WTC11 (cell line): Measurements from ENCODE around the gene FAM234A. TPM values are rescaled to one million over a fixed set of nuclear protein-coding genes. Genes with fewer than 3 reads are reported as not detected.

Experiments
- ATAC-seq: fragments of 200-7000 bp; cut with Tn5 transposase; 2 replicates; pipeline ENCODE4 v1.10.0; 2021; ENCODE audit warnings: mild to moderate bottlenecking, moderate library complexity
- CTCF ChIA-PET: fragments of 300-600 bp; sonication (Branson Sonifier 250); formaldehyde crosslinking; loops from one replicate; lab custom pipeline; 2021; ENCODE audit warnings: antibody characterized with exemption; lab: Charles Lee
- POLR2A ChIA-PET: fragments of 350-600 bp; sonication (Branson Sonifier 250); formaldehyde crosslinking; loops from one replicate; lab custom pipeline; 2021; ENCODE audit warnings: antibody characterized with exemption; lab: Charles Lee
- DNase-seq: peaks from one replicate; pipeline ENCODE4 v3.0.0; 2021; ENCODE audit warnings: low spot score
- H3K27ac Mint-ChIP-seq: 2 replicates; pipeline ENCODE4 v1.8.0; 2021; ENCODE audit warnings: mixed read lengths
- H3K27me3 Mint-ChIP-seq: 2 replicates; pipeline ENCODE4 v1.8.0; 2021; ENCODE audit warnings: low read depth, mild to moderate bottlenecking, moderate library complexity, mixed read lengths
- H3K36me3 Mint-ChIP-seq: 2 replicates; pipeline ENCODE4 v1.8.0; 2021; ENCODE audit warnings: mixed read lengths
- H3K4me1 Mint-ChIP-seq: 2 replicates; pipeline ENCODE4 v1.8.0; 2022; ENCODE audit warnings: mixed read lengths
- H3K4me3 Mint-ChIP-seq: 2 replicates; pipeline ENCODE4 v1.8.0; 2021; ENCODE audit warnings: mild to moderate bottlenecking, moderate library complexity, mixed read lengths
- H3K9me3 Mint-ChIP-seq: 2 replicates; pipeline ENCODE4 v1.8.0; 2021; ENCODE audit warnings: mixed read lengths
- ATF1 ChIP-seq: sonication (generic); formaldehyde crosslinking; IDR thresholded peaks from 2 replicates; pipeline ENCODE4 v1.8.1; 2023; ENCODE audit warnings: mild to moderate bottlenecking, moderate library complexity, missing genetic modification reagents
- CBFB ChIP-seq: sonication (generic); formaldehyde crosslinking; IDR thresholded peaks from 2 replicates; pipeline ENCODE4 v1.8.1; 2022; ENCODE audit warnings: mild to moderate bottlenecking, low read depth, missing genetic modification reagents
- CDX4 ChIP-seq: fragments of 250-450 bp; sonication (Bioruptor Pico); IDR thresholded peaks from 2 replicates; pipeline ENCODE4 v1.9.0; 2021; ENCODE audit warnings: moderate library complexity, mild to moderate bottlenecking, inconsistent platforms, borderline replicate concordance
- CTCF ChIP-seq: fragments of 200-600 bp; IDR thresholded peaks from 2 replicates; pipeline ENCODE4 v1.8.0; 2022; ENCODE audit warnings: antibody characterized with exemption
- E2F4 ChIP-seq: sonication (generic); formaldehyde crosslinking; IDR thresholded peaks from 2 replicates; pipeline ENCODE4 v1.8.1; 2022; ENCODE audit warnings: low read depth, mild to moderate bottlenecking, moderate library complexity, missing genetic modification reagents, borderline replicate concordance
- E2F5 ChIP-seq: sonication (generic); formaldehyde crosslinking; IDR thresholded peaks from 2 replicates; pipeline ENCODE4 v1.8.1; 2022; ENCODE audit warnings: mild to moderate bottlenecking, moderate library complexity, missing genetic modification reagents
- FOXJ3 ChIP-seq: sonication (generic); formaldehyde crosslinking; IDR thresholded peaks from 2 replicates; pipeline ENCODE4 v1.9.0; 2021; ENCODE audit warnings: missing genetic modification reagents, mild to moderate bottlenecking, borderline replicate concordance
- FOXP1 ChIP-seq: sonication (generic); formaldehyde crosslinking; IDR thresholded peaks from 2 replicates; pipeline ENCODE4 v1.8.0; 2022; ENCODE audit warnings: missing genetic modification reagents, mild to moderate bottlenecking, moderate library complexity, borderline replicate concordance
- GABPB1 ChIP-seq: sonication (generic); formaldehyde crosslinking; IDR thresholded peaks from 2 replicates; pipeline ENCODE4 v1.8.1; 2023; ENCODE audit warnings: mild to moderate bottlenecking, missing genetic modification reagents
- HMGXB4 ChIP-seq: sonication (generic); formaldehyde crosslinking; IDR thresholded peaks from 2 replicates; pipeline ENCODE4 v1.8.1; 2023; ENCODE audit warnings: mild to moderate bottlenecking, moderate library complexity, missing genetic modification reagents
- JUN ChIP-seq: sonication (generic); formaldehyde crosslinking; IDR thresholded peaks from 2 replicates; pipeline ENCODE4 v1.8.0; 2023; ENCODE audit warnings: mild to moderate bottlenecking, missing genetic modification reagents
- KAT7 ChIP-seq: sonication (generic); formaldehyde crosslinking; IDR thresholded peaks from 2 replicates; pipeline ENCODE4 v1.8.1; 2023; ENCODE audit warnings: missing genetic modification reagents, mild to moderate bottlenecking, borderline replicate concordance
- MYBL2 ChIP-seq: sonication (generic); formaldehyde crosslinking; IDR thresholded peaks from 2 replicates; pipeline ENCODE4 v1.8.1; 2023; ENCODE audit warnings: mild to moderate bottlenecking, moderate library complexity, missing genetic modification reagents
- NFE2L1 ChIP-seq: sonication (generic); formaldehyde crosslinking; IDR thresholded peaks from 2 replicates; pipeline ENCODE4 v1.8.1; 2023; ENCODE audit warnings: missing genetic modification reagents
- NR2C2 ChIP-seq: sonication (generic); formaldehyde crosslinking; IDR thresholded peaks from 2 replicates; pipeline ENCODE4 v1.8.0; 2022; ENCODE audit warnings: mild to moderate bottlenecking, missing genetic modification reagents
- NR3C1 ChIP-seq: sonication (generic); formaldehyde crosslinking; conservative IDR thresholded peaks from 2 replicates; pipeline ENCODE4 v1.8.1; 2023; ENCODE audit warnings: low read depth, mild to moderate bottlenecking, missing genetic modification reagents
- PREB ChIP-seq: sonication (generic); formaldehyde crosslinking; IDR thresholded peaks from 2 replicates; pipeline ENCODE4 v1.8.1; 2022; ENCODE audit warnings: mild to moderate bottlenecking, missing genetic modification reagents, moderate library complexity, borderline replicate concordance
- RORB ChIP-seq: fragments of 250-450 bp; sonication (Bioruptor Pico); IDR thresholded peaks from 2 replicates; pipeline ENCODE4 v1.9.0; 2021; ENCODE audit warnings: mild to moderate bottlenecking
- SMAD3 ChIP-seq: sonication (generic); formaldehyde crosslinking; IDR thresholded peaks from 2 replicates; pipeline ENCODE4 v1.8.0; 2022; ENCODE audit warnings: missing genetic modification reagents, mild to moderate bottlenecking, borderline replicate concordance
- TCF7 ChIP-seq: sonication (generic); formaldehyde crosslinking; IDR thresholded peaks from 2 replicates; pipeline ENCODE4 v1.8.0; 2022; ENCODE audit warnings: mild to moderate bottlenecking, low read depth, missing genetic modification reagents, moderate library complexity
- TEAD1 ChIP-seq: sonication (generic); formaldehyde crosslinking; IDR thresholded peaks from 2 replicates; pipeline ENCODE4 v1.8.0; 2022; ENCODE audit warnings: mild to moderate bottlenecking, missing genetic modification reagents
- ZBTB21 ChIP-seq: sonication (generic); formaldehyde crosslinking; IDR thresholded peaks from 2 replicates; pipeline ENCODE4 v1.8.1; 2023; ENCODE audit warnings: mild to moderate bottlenecking, missing genetic modification reagents, borderline replicate concordance
- ZNF121 ChIP-seq: sonication (generic); formaldehyde crosslinking; IDR thresholded peaks from 2 replicates; pipeline ENCODE4 v1.8.0; 2023; ENCODE audit warnings: missing genetic modification reagents
- ZNF281 ChIP-seq: sonication (generic); formaldehyde crosslinking; IDR thresholded peaks from 2 replicates; pipeline ENCODE4 v1.8.0; 2023; ENCODE audit warnings: mild to moderate bottlenecking, missing genetic modification reagents
- ZNF317 ChIP-seq: sonication (generic); formaldehyde crosslinking; IDR thresholded peaks from 2 replicates; pipeline ENCODE4 v1.8.1; 2023; ENCODE audit warnings: low read depth, mild to moderate bottlenecking, moderate library complexity, missing genetic modification reagents, borderline replicate concordance
- ZNF671 ChIP-seq: fragments of 250-450 bp; sonication (Bioruptor Pico); IDR thresholded peaks from 2 replicates; pipeline ENCODE4 v1.8.0; 2021; ENCODE audit warnings: mild to moderate bottlenecking
- total RNA-seq: library from RNA; stranded (reverse); gene quantifications from 3 replicates; pipeline ENCODE4 v1.2.3, GENCODE V29; 2021

Gene FAM234A
- total RNA-seq, 1 experiment from 2014 or later = 115 TPM

- peak; percentile 90 for ATAC-seq
- H3K4me1 Mint-ChIP-seq = peaks cover 21% of the 10 kb centered on the region
- no peaks in the 10 kb centered on the region for H3K27me3 Mint-ChIP-seq
- H3K27ac Mint-ChIP-seq = peak within 1 kb of the TSS; percentile 74; the same call in 1 of the 2 replicates
- H3K36me3 Mint-ChIP-seq = peaks cover 37% of the 10 kb centered on the region
- no peaks in the 10 kb centered on the region for H3K9me3 Mint-ChIP-seq
- ChIA-PET POLR2A (interaction anchor here (0.5 to 1.0 kb wide), 2 partner anchors 80 to 132 kb away, joined by 3 to 4 read pairs; no protein-coding TSS in a partner anchor), CTCF (interaction anchor here (0.6 to 3.0 kb wide), 9 partner anchors 12 to 141 kb away, joined by 3 to 13 read pairs (median 4); partner anchors contain the start of genes AXIN1 and MRPL28)
- peak; percentile 91 for DNase-seq
- peak within 1 kb of the TSS; percentile 94 for H3K4me3 Mint-ChIP-seq
- TF ChIP-seq ZNF671 (no peak), CDX4 (no peak), ZBTB21 (CRISPR knock-in tag) (peak; percentile 79; the same call in 1 of the 2 replicates), FOXJ3 (no peak), ZNF317 (CRISPR knock-in tag) (0 out of 2 replicates have a peak, but pooled peaks have one; percentile 24), E2F5 (peak; percentile 79), MYBL2 (CRISPR knock-in tag) (peak; percentile 94), ZNF281 (CRISPR knock-in tag) (peak; percentile 81; the same call in 1 of the 2 replicates), NFE2L1 (CRISPR knock-in tag) (peak; percentile 88), ATF1 (CRISPR knock-in tag) (no peak), PREB (CRISPR knock-in tag) (no peak), JUN (CRISPR knock-in tag) (0 out of 2 replicates have a peak, but pooled peaks have one; percentile 83), NR3C1 (CRISPR knock-in tag) (no peak; the same call in 1 of the 2 replicates), GABPB1 (CRISPR knock-in tag) (peak; percentile 95), CTCF (no peak), RORB (CRISPR knock-in tag) (no peak), CBFB (CRISPR knock-in tag) (no peak), FOXP1 (peak; percentile 96), TEAD1 (CRISPR knock-in tag) (peak; percentile 96), E2F4 (peak; percentile 74; the same call in 1 of the 2 replicates), SMAD3 (CRISPR knock-in tag) (peak; percentile 86), NR2C2 (CRISPR knock-in tag) (0 out of 2 replicates have a peak, but pooled peaks have one; percentile 24), KAT7 (CRISPR knock-in tag) (0 out of 2 replicates have a peak, but pooled peaks have one; percentile 65), TCF7 (CRISPR knock-in tag) (peak; percentile 71; the same call in 1 of the 2 replicates), ZNF121 (CRISPR knock-in tag) (peak; percentile 34; the same call in 1 of the 2 replicates), HMGXB4 (CRISPR knock-in tag) (peak; percentile 88; the same call in 1 of the 2 replicates)
Observed at GRCh38 chr16:228852-229730, 5.5 kb upstream of the FAM234A start, which contains the start of gene LUC7L. Gene LUC7L (minus strand): TSS chr16:229449. CDS start chr16:229339, 110 bp downstream.
